Adrenal gland (tissue), 12 donors: ENCODE results near the gene IQSEC1. TPM values are rescaled to one million over a fixed set of nuclear protein-coding genes. Genes with fewer than 3 reads are reported as not detected.
A peak's percentile ranks its signal among the peaks of the same experiment; 100 is the strongest.

Experiments
- DNase-seq, 7 donors: peaks; one replicate each; pipeline ENCODE4 v3.0.0-alpha.2; 2019 to 2020
- H3K27ac ChIP-seq, 5 donors: fragments of 200-600 bp; sonication (generic) in 4 of 5; 1 replicate in 3 of 5; 2 replicates in 2 of 5; pipeline versions ENCODE4 v1.5.1 to v1.8.0; 2016 to 2020; ENCODE audit warnings: mild to moderate bottlenecking in 1 of 5
- H3K27me3 ChIP-seq: fragments of 200-600 bp; 2 replicates; pipeline ENCODE4 v1.8.0; 2021
- H3K36me3 ChIP-seq, 2 donors: fragments of 200-600 bp; replicated peaks in 1 of 2; 1 replicate in 1 of 2; 2 replicates in 1 of 2; pipeline versions ENCODE4 v1.5.1 to v1.8.0; 2018 to 2022
- H3K4me1 ChIP-seq, 2 donors: fragments of 200-600 bp; replicated peaks in 1 of 2; 1 replicate in 1 of 2; 2 replicates in 1 of 2; pipeline versions ENCODE4 v1.5.1 to v1.8.0; 2018 to 2021
- H3K4me3 ChIP-seq, 4 donors: fragments of 200-600 bp; sonication (generic) in 3 of 4; one replicate each; pipeline ENCODE4 v1.5.1; 2016 to 2018
- H3K9me3 ChIP-seq, 3 donors: fragments of 200-600 bp; sonication (generic) in 1 of 3; replicated peaks in 1 of 3; 1 replicate in 2 of 3; 2 replicates in 1 of 3; pipeline versions ENCODE4 v1.5.1 to v1.8.0; 2016 to 2021
- CTCF ChIP-seq, 6 experiments: fragments of 450-650 bp in 4 of 6; fragments of 200-600 bp in 2 of 6; sonication (generic) in 1 of 6; IDR thresholded peaks; 1 replicate in 5 of 6; 2 replicates in 1 of 6; pipeline versions ENCODE4 v1.5.1 to v1.8.0; 2016 to 2021; ENCODE audit warnings: antibody characterized with exemption in 6 of 6, mild to moderate bottlenecking in 2 of 6, moderate library complexity in 1 of 6
- POLR2A ChIP-seq, 2 donors: fragments of 450-650 bp; IDR thresholded peaks; one replicate each; pipeline ENCODE4 v1.6.1; 2017; ENCODE audit warnings: antibody characterized with exemption in 2 of 2, mild to moderate bottlenecking in 2 of 2, moderate library complexity in 1 of 2
- WGBS, 4 donors: extraction: QIAGEN DNeasy Blood & Tissue Kit in 2 of 4; methylation state at CpG; one replicate each; pipeline versions ENCODE4 v1.1.5 to v1.1.7; 2013 to 2017; 5-methylcytosine and 5-hydroxymethylcytosine counted together
- intact Hi-C, 2 donors: fragments of 100-400 bp; cut with DNase I; formaldehyde crosslinking; loops; one replicate each; pipeline versions ENCODE4 v1.14.1 to v1.15.0; 2022 to 2023
- polyA plus RNA-seq, 3 donors: library from polyadenylated mRNA; stranded (reverse); fragments of 200-250 nt in 2 of 3; fragments of 350-450 nt in 1 of 3; fragmentation: Illumina TruSeq in 1 of 3; extraction: RNeasy Lipid Tissue Mini Kit (QIAGEN cat#74804) in 1 of 3; gene quantifications; one replicate each; pipeline ENCODE4 v1.2.3, GENCODE V29; 2013 to 2014
- total RNA-seq, 9 donors: library from RNA; depleted of rRNA in 4 of 9; stranded (reverse); fragments of >200 nt in 4 of 9; fragments of 120-200 nt in 1 of 9; fragmentation: NEBNext Ultra II Directional in 1 of 9; extraction: Animal tissue kit (Norgen Biotek cat#: 25700) in 1 of 9; gene quantifications; one replicate each; pipeline versions ENCODE4 v1.1.0 to v1.2.4, GENCODE V29; 2013 to 2023
- donor health status: healthy with polysubstance abuse.
- donor health status: Bipolar disorder and iron deficiency.
- donor health status: DM: yes; HTN: yes; CAD: no.
- donor health status: DM: no; HTN: no; CAD: no.
- donor health status: DM: no; HTN: no; CAD: no.
- donor health status: DM: yes; HTN: yes; CAD: no.

Gene IQSEC1
- total and polyA plus RNA-seq, 12 donors = 24.4 to 133 (median 94.2) TPM

GRCh38 chr3:12938258-12938711 lies 134.9 kb downstream of the IQSEC1 start:
- Histone ChIP-seq H3K36me3 (peaks cover 0 to 57% of the 10 kb centered on the region in 2 donors), H3K4me3 (no peak overlapping the region), H3K9me3 (no peaks in the 10 kb centered on the region), H3K27ac (peak overlapping the region in 2 of 5 donors; percentile 27 to 60), H3K4me1 (peaks cover 15 to 22% of the 10 kb centered on the region in 2 donors), H3K27me3 (no peaks in the 10 kb centered on the region)
- no peak for DNase-seq
- intact Hi-C loops = loop anchor here in 1 of 2 donors (10.0 kb wide), 1 partner anchor 47 kb away; no protein-coding TSS in a partner anchor
- TF ChIP-seq CTCF (IDR thresholded peaks at IDR 0.05) = no peak
- TF ChIP-seq POLR2A (IDR thresholded peaks at IDR 0.05) = no peak
- 63 to 66% (median 66%) methylated on average over 5 to 10 of the region's 10 CpGs for WGBS, 4 donors

DNA sequence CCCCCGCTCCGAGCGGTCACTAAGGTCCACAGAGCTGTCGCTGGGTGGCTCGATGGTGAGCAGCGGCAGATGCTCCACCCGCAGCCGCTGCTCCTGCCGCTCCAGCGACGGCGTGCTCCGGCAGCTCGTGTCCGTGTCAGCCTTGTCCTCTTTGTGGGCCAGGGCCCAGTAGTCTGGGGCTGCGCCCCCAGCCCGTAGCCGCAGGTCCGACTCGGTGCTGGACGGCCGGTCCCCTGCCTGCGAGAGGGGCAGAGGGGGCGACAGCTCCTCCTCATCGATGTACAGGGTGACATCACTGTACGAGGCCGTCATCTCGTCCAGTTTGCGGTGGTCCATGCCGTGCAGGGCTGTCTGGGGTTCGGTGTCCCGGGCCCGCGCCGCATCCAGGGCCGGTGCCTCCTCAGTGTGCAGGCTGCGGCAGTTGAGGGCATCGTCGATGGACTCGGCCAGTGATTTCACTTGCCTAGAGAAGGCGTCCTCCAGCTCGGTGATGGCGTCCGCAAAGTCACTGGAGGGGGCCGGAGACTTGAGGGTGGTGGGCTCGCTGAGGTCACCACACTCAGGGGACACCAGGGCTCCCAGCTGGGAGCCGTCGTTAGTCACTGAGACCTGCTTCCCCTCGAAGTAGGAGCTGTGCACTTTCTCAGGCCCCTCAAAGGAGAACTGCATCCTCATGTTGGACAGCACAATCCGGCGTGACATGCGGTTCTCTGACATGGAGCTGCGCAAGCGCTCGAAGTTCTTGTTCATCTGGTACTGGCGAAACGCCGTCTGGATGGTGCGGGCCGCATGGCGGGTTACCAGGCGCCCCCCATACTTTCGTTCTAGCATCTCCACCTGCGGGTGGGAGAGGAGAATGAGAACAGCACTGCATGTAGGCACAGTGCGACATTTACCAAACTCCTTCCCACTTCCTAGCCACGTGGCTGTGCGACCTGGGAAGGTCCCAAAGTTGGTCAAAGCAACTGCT lies 137.1 kb downstream of the IQSEC1 start:
- H3K9me3 ChIP-seq = no peaks in the 10 kb centered on the region
- WGBS, 4 donors = 95 to 97% (median 96%) methylated on average over 27 to 67 of the region's 67 CpGs
- peak overlapping the region in 2 of 5 donors; percentile 82 to 85 for H3K27ac ChIP-seq
- no peak for TF ChIP-seq CTCF (IDR thresholded peaks at IDR 0.05)
- no peak for TF ChIP-seq POLR2A (IDR thresholded peaks at IDR 0.05)
- intact Hi-C loops = loop anchor here in 1 of 2 donors (10.0 kb wide), 1 partner anchor 49 kb away; no protein-coding TSS in a partner anchor
- peaks cover 0 to 62% of the 10 kb centered on the region in 2 donors for H3K36me3 ChIP-seq
- H3K27me3 ChIP-seq = no peaks in the 10 kb centered on the region
- no peak overlapping the region for H3K4me3 ChIP-seq
- no peak for DNase-seq
- H3K4me1 ChIP-seq = peaks cover 15 to 30% of the 10 kb centered on the region in 2 donors

- Histone ChIP-seq H3K36me3 (peaks cover 0 to 57% of the 10 kb centered on the region in 2 donors), H3K9me3 (no peaks in the 10 kb centered on the region), H3K27ac (peak overlapping the region in 4 of 5 donors; percentile 63 to 85 (median 74)), H3K4me1 (peaks cover 15 to 34% of the 10 kb centered on the region in 2 donors), H3K4me3 (no peak overlapping the region), H3K27me3 (no peaks in the 10 kb centered on the region)
- peak in 1 of 7 donors; percentile 40 for DNase-seq
- WGBS, 4 donors = 86 to 93% (median 90%) methylated on average over 15 to 37 of the region's 37 CpGs
- no peak for TF ChIP-seq CTCF (IDR thresholded peaks at IDR 0.05)
- no peak for TF ChIP-seq POLR2A (IDR thresholded peaks at IDR 0.05)
- intact Hi-C loops = loop anchor here in 1 of 2 donors (10.0 kb wide), 1 partner anchor 50 kb away; no protein-coding TSS in a partner anchor
Measured at GRCh38 chr3:12935023-12935860, 138.0 kb downstream of the IQSEC1 start.
